SK-N-MC (cell line): Measurements from ENCODE around the gene SYNJ2.

Experiments
- EZH2 ChIP-seq: fragments of 200-600 bp; sonication (generic); IDR thresholded peaks from one replicate; pipeline ENCODE4 v1.6.1; 2017; ENCODE audit warnings: antibody characterized with exemption
- FOXP2 ChIP-seq: optimal IDR thresholded peaks from 2 replicates; pipeline ENCODE3; 2011; ENCODE audit warnings: mild to moderate bottlenecking, moderate library complexity; ENCODE audit not compliant: insufficient read depth; ENCODE audit errors: extremely low read length, control extremely low read depth
- POLR2AphosphoS5 ChIP-seq: IDR thresholded peaks from 2 replicates; pipeline ENCODE4 v1.6.1; 2012; ENCODE audit warnings: mild to moderate bottlenecking, low read depth, low read length, borderline replicate concordance

DNA sequence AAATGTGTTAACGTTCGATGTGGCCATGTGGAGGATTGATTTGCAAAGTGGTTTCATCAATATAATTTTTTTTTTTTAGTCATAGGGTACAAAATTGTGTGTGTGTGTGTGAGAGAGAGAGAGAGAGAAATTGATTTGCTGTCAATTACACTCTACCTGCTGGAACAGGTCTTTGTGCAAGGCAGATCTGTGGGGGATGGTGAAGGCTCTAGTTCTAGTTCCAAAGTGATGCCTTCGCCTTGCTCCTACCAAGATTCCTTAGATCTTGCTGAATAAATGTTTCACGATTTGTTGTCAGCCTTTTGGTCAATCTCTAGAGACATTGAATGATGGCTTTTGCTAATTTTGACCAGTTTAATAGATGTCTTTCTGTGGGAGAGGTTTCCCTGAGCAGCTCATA is 121.6 kb downstream of the SYNJ2 start:
- TF ChIP-seq EZH2 (no peak), POLR2AphosphoS5 (no peak), FOXP2 (no peak)
